KBM-7 (cell line): ENCODE data around the gene SSC4D.
A peak's percentile ranks its signal among the peaks of the same experiment; 100 is the strongest.
"Not testable (repeated sequence)": the region's sequence is repeated elsewhere in the genome, so short reads cannot be mapped to it uniquely, and the experiment has no call there.

ENCODE experiments used
- DNase-seq: peaks from one replicate; pipeline ENCODE4 v3.0.0-alpha.2; 2015
- in situ Hi-C: fragments of 300-500 bp; cut with MboI; formaldehyde crosslinking; loops from 2 replicates; pipeline ENCODE4 v1.14.3; 2020; ENCODE audit warnings: low sequenced_read_pairs, low pct_unique_long_range_greater_than_20kb, mixed read lengths

The SSC4D gene

DNA sequence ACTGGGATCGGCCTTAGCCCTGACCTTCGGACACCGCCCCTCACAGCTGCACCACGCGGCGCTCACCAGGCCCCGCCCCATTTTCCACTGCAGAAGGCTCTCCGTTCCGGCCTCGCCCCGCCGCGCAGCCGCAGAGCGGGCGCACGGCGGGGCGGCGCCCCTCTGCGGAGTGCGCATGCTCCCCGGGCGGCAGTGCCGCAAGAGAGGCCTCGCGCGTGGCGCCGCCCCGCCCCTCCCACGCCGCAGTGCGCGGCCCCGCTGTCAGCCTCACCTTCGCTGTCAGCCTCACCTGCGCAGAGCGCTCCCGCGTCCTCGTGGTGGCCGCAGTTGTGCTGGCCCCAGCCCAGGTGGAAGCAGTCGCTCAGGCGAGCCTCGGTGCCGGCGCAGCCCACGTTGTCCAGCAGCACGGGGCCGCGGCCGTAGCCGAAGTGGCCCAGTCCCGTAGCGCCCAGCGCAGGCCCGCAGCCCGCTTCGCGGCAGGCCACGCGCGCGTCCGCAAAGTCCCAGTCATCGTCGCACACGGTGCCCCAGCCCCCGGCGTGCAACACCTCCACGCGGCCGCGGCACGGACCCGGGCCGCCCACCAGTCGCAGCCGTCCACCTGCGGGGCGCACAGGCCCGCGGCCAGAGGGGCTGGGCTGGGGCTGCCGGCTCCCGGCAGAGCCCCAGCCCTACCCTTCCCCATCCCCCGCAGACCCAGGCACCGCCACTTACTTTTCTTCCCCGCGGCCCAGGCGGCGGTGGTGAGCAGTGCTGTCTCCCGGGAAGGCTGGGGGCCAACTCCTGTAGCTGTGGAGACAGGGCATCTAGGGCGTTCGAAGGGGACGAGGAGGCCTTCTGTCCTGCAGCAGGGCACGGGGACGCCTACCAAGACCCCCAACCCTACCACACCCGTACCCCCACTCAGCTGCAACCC lies 16.1 kb downstream of the SSC4D start:
- DNase-seq = peak; percentile 92
- in situ Hi-C loops = no loop called here

DNA sequence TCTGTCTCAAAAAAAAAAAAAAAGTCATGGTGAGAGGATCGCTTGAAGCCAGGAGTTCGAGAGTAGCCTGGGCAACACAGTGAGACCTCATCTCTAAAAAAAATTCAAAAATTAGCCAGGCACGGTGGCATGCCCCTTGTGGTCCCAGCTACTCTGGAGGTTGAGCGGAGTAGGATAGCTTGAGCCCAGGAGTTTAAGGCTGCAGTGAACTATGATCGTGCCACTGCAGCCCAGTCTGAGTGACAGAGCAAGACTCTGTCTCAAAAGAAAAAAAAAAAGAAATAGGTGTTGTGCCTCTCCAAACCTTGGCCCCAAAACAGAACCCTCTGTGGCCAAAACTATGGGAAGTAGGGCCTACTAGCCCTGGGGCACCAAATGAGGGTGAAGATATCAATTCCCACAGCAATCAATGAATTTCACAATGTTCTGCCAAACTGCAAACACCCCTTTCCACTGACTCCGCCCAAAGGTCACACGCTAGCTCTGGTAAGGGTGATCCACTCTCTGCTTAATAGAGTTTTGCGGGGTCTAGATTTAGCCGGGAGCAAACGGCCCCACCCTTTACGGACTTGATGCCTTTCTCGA lies 16.9 kb downstream of the SSC4D start:
- in situ Hi-C loops = no loop called here
- no peak for DNase-seq

DNA sequence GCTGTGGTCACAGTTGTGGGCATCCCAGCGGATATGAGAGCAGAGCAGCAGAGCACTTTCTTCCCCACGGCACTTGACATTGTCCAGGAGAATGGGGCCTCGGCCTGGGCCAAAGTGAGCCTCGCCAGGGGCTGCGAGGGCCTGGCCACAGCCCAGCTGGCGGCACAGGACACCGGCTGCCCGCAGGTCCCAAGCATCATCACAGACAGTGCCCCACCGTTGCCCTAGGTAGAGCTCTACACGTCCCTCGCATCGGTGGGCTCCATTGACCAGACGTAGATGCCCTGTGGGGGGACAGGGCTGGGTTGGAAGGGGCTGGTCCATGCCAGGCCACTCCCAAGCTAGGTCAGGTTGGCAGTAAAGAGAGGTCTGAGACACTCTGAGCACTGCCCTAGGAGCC lies 19.4 kb downstream of the SSC4D start:
- in situ Hi-C loops = no loop called here

DNA sequence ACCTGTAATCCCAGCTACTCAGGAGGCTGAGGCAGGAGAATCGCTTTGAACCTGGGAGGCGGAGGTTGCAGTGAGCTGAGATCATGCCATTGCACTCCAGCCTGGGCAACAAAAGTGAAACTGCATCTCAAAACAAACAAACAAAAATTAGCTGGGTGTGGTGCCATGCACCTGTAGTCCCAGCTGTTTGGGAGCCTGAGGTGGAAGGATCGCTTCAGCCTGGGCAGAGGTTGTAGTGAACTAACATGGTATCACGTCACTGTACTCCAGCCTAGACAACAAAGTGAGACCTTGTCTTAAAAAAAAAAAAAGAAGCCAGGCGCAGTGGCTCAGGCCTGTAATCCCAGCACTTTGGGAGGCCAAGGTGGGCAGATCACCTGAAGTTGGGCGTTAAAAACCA lies 21.7 kb downstream of the SSC4D start:
- in situ Hi-C loops, DNase-seq: not testable (repeated sequence)

More for the DNA sequence above, 19.4 kb downstream of the SSC4D start:
- no peak for DNase-seq

DNA sequence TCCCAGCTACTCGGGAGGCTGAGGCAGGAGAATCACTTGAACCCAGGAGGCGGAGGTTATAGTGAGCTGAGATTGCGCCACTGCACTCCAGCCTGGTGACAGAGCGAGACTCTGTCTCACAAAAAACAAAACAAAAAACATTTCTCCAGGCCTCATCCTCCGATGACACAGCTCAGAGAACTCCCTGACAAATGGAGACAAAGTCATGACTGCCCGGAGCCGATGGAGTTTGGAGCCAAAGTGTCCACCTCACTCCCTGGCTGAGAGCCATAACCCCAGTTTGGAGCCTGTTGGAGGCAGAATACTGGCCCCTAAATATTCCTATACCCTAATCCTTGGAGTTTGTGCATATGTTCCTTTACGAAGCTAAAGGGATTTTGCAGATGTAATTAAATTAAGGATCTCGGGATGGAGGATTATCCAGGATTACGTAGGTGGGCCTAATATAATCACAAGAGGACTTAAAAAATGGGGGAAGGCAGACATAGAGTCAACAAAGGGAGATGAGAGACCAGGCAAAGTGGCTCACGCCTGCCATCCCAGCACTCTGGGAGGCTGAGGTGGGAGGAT lies 22.7 kb downstream of the SSC4D start:
- in situ Hi-C loops = no loop called here
- no peak for DNase-seq

DNA sequence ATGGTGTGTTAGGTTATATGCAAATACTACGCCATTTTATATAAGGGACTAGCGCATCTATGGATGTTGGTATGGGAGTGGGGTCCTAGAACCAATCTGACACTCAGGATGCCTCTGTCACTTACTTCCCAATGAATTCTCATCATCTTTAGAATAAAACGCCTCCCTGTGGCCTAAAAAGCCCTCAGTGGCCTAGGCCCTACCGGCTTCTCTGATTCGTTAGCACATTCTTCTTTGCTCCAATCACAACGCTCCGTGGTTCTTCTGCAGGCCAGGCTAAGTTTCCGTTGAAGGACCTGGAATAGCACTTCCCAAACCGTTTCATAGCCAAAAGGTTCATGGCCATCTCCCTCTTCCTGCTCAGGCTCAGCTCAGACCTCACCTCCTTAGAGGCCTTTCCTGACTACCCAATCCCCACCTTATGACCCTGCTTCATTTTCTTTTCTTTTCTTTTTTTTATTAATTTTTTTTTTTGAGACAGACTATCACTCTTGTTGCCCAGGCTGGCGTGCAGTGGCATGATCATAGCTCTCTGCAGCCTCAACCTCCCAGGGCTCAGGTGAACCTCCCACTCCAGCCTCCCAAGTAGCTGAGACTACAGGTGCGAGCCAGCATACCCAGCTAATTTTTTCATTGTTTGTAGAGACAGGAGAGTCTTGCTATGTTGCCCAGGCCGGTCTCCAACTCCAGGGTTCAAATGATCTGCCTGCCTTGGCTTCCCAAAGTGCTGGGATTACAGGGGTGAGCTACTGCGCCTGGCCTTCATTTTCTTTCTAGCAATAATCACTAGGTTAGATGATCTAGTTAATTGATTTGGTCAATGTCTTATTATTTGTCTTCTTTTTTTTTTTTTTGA lies 26.2 kb downstream of the SSC4D start:
- DNase-seq = peak; percentile 34
- in situ Hi-C loops = no loop called here

DNA sequence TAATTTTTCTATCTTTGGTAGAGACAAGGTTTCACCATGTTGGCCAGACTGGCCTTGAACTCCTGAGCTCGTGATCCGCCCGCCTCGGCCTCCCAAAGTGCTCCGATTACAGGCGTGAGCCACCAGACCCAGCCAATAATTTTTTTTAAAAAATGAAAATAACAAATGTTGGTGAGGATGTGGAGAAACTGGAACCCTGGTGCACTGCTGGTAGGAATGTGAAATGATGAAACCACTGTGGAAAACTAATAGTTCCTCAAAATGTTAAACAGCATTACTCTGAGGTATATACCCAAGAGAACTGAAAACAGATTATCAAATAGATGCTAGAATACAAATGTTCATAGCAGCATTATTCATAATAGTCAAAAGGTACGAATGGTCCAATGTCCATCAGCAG lies 27.7 kb downstream of the SSC4D start:
- DNase-seq = no peak
- in situ Hi-C loops = no loop called here

DNA sequence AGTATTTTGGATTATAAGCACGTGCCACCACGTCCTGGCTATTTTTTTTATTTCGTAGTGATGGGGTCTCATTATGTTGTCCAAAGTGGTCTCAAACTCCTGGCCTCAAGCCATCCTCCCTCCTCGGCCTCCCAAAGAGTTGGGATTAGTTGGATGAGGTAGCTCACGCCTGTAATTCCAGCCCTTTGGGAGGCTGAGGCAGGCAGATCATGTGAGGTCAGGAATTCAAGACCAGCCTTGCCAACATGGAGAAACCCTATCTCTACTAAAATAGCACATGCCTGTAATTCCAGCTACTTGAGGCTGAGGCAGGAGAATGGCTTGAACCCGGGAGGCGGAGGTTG lies 28.9 kb downstream of the SSC4D start:
- in situ Hi-C loops = no loop called here

DNA sequence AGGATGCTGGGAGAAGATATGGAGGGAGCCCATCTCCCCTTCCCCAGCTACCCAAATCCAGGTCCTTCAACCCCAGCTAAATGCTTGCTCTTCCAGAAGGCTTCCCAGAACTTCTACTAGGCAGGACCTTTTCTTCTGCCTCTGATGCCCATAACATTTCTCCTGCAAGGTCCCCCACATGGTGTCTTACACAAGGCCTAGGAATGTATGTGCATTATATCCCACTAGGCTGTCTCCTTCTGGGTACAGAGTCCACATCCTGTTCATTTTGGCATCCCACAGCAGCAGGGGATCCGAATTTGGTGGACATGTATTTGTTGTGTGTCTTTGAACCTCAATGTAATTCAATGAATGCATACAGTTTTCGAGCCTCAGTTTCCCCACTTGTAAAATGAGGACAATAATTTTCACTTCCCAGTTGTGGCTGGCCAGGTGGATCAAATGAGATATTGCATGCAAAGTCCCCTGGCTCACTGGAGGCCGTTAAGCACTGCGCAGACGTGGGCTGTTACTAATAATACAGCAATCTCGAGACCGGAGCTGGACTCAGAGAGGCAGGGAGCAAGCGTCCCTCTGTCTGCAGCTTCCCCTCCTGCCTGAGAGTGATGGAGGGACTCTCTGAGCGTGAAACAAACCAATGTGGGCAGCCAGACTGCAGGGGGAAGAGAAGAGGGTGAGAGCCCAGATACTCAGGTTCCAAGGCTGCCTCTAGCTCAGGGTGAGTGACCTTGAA lies 32.1 kb downstream of the SSC4D start:
- in situ Hi-C loops = no loop called here

More for the DNA sequence above, 28.9 kb downstream of the SSC4D start:
- no peak for DNase-seq

DNA sequence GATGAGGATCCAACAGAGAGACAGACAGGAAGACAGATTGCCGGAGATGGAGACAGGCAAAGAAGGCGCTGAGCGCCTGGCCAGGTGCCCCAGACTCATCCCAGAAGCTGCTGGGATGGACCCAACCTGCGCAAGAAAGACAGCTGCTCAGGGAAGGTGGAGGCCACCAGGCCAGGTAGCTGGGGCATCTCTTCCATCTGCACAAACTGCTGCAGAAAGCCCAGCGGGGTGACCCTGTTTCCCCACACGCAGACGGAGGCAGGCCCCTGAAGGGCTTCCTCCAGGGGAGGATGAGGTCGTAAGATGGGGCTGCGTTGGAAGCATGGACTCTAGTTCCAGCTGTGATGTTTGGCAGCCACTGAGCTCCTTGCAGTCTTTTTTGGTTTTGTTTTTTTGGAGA lies 34.2 kb downstream of the SSC4D start:
- in situ Hi-C loops = no loop called here
- DNase-seq = no peak

More for the DNA sequence above, 32.1 kb downstream of the SSC4D start:
- DNase-seq = no peak

DNA sequence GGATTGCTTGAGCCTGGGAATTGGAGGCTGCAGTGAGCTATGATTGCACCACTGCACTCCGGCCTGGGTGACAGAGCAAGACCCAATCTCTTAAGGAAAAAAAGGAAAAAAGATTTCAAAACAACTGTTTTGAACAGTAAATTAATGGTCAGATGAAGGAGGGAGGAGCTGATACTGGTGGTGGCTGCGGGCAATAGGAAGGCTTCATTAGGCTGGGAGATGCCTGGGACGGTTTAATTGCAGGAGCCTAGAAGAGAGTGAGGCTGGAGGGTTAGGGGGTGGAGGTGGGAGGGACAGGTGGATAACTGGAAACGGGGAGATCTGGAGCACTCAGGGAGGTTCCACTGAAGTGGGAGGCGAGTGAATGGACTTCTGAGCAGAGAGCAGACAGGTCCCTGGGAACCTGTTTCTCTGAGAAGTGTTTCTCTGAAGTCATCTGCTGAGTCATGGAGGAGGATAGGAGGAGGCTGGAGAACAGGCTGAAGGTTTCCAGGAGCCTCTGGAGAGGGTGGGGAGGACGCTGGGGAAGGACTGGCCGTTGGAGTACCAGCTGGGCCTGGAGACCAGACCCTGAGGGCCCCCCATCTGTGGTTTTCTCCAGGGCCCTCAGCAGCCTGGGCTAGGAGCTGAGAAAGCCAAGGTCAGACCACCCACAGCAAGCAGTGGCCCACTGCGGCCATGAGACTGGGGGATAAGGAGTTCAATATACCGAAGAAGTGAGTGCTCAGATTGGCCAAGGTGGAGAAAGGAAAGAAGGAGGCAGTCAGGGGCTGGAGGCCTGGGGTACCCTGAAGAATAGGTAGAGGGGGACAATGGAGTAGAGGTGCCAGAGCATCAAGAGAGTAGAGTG lies 36.3 kb downstream of the SSC4D start:
- in situ Hi-C loops = no loop called here
- DNase-seq = no peak

DNA sequence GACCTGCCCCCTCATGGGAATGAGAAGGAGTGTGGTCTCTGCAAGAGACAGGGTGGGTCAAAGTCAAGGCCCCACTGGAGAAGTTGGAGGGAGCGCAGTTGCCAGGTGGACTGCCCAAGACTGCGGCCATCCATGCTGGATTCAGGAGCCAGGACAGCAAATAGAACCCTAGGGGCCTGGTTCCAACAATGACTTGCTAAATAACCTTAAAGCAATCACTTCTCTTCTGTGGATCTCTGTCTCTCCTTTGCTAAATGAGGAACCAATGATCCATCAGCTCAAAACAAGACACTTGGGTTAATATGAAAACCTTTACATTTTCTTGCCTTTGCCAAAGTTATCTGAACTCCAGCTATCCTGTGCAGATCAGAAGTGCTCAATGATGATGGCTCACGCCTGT lies 38.1 kb downstream of the SSC4D start:
- DNase-seq = no peak
- in situ Hi-C loops = no loop called here

DNA sequence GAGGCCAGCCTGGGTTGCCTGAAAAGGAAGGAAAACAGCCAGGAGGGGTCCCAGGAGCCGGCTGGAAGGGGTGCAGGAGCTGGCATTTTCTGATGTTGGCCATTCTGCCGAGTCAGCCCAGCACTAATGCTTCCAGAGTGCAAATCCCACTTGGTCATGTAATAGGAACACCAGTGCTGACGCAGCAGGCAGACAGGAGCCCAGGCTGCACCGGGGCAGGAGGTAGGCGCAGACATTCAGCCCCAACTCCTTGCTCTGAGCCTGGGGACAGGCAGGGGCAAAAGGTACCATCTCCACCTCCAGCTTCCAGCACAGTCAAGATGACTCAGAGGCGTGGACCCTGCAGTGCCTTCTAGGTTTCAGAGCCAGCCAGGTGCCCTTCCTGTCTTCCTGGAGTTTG lies 40.5 kb downstream of the SSC4D start:
- DNase-seq = no peak
- in situ Hi-C loops = no loop called here

DNA sequence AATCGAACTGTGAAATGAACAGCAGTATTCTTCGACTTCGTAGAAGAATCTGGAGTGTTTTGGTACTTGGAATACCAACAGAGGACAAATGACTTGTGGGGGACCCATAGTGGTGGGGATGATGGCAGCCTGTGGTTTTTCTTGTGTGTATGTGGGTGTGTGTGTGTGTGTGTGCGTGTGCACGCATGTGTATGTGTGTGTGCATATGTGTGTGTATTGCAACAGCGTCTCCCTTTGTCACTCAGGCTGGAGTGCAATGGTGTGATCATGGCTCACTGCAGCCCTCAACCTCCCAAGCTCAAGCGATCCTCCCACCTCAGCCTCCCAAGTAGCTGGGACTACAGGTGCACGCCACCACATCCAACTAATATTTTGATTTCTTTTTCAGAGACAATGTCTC lies 41.3 kb downstream of the SSC4D start:
- in situ Hi-C loops = no loop called here
- no peak for DNase-seq

DNA sequence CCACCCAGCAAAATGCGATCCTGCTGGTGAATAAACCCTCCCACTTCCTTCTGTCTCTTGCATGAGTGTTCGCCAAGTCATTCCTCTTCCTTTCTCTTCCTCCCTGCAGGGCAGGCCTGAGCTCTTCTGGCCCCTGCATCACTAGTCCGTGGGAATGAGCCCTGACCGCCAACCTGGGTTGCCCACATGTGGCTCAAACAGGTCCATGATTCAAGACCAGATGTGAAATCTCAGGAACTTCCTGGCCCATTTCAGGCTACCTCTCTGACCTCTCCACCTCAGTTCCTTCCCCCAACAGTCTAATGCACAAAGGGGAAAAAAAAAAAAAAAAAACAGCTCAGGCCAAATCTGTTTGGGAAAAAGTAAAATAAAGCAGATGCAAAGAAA lies 45.3 kb downstream of the SSC4D start:
- in situ Hi-C loops = no loop called here
- DNase-seq = peak; percentile 67

DNA sequence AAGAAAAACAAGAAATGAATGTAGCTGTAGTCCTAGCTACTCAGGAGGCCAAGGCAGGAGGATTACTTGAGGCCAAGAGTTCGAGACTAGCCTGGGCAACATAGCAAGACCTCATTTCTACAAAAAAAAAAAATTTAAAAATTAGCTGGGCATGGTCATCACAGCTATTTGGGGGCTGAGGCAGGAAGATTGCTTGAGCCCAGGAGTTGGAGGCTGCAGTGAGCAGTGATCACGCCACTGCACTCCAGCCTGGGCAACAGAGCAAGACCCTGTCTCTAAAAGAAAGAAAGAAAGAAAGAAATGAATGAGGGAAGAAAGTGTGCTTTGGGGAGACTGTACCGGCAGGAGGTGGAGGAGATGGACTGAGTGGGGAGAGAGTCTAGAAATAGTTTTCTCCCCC lies 45.7 kb downstream of the SSC4D start:
- DNase-seq, in situ Hi-C loops: not testable (repeated sequence)

DNA sequence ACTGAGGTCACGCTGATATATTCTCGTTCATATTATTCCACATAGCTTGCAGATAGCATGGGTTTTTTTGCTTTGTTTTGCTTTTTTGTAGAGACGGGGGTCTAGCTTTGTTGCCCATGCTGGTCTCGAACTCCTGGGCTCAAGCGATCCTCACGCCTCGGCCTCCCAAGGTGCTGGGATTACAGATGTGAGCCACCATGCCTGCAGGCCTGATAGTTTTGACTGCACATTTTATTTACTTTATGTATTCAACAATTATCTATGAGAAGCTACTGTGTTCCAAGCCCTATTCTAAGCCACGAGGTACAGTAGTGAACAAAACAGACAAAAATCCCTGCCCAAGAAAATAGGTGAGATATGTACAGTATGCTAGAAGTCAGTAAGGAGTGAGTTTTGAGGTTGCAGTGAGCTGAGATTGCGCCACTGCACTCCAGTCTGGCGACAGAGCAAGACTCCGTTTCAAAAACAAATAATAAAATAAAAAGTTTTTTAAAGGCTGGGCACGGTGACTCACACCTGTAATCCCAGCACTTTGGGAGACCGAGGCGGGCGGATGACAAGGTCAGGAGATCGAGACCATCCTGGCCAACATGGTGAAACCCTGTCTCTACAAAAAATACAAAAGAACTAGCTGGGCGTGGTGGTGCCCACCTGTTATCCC lies 49.4 kb downstream of the SSC4D start:
- in situ Hi-C loops = no loop called here

More for the DNA sequence above, 49.4 kb downstream of the SSC4D start:
- no peak for DNase-seq
